ENCODE measurements around the gene SLC38A3.
"Not testable (repeated sequence)": the region's sequence is repeated elsewhere in the genome, so short reads cannot be mapped to it uniquely, and the experiment has no call there.

The SLC38A3 gene

GRCh38 chr3:50256978-50257890, 52.2 kb downstream of the SLC38A3 start:
- no peak for DNase-seq

GRCh38 chr3:50258029-50258680, 53.1 kb downstream of the SLC38A3 start:
- DNase-seq = no peak

- DNase-seq = no peak
Observed at GRCh38 chr3:50258979-50259378, 53.9 kb downstream of the SLC38A3 start.

- no peak for DNase-seq
Observed at GRCh38 chr3:50259432-50260026, 54.5 kb downstream of the SLC38A3 start.

GRCh38 chr3:50260027-50260941, 55.2 kb downstream of the SLC38A3 start:
- DNase-seq = peak; percentile 77

GRCh38 chr3:50260942-50261441, 55.9 kb downstream of the SLC38A3 start:
- no peak for DNase-seq

GRCh38 chr3:50261505-50261904, 56.4 kb downstream of the SLC38A3 start:
- DNase-seq = no peak

- DNase-seq = not testable (repeated sequence)
Observed at GRCh38 chr3:50262200-50262599, 57.1 kb downstream of the SLC38A3 start.

- no peak for DNase-seq
Observed at GRCh38 chr3:50262778-50263177, 57.7 kb downstream of the SLC38A3 start.

- DNase-seq = no peak
Observed at GRCh38 chr3:50263478-50264382, 58.7 kb downstream of the SLC38A3 start.

GRCh38 chr3:50264383-50264963, 59.4 kb downstream of the SLC38A3 start:
- DNase-seq = no peak

- no peak for DNase-seq
Observed at GRCh38 chr3:50264964-50265485, 60.0 kb downstream of the SLC38A3 start.

GRCh38 chr3:50265571-50265970, 60.5 kb downstream of the SLC38A3 start:
- DNase-seq = no peak

GRCh38 chr3:50266017-50266416, 60.9 kb downstream of the SLC38A3 start:
- no peak for DNase-seq

- no peak for DNase-seq
Observed at GRCh38 chr3:50266836-50267235, 61.8 kb downstream of the SLC38A3 start.

GRCh38 chr3:50267280-50267913, 62.3 kb downstream of the SLC38A3 start:
- DNase-seq = no peak

GRCh38 chr3:50268276-50268675, 63.2 kb downstream of the SLC38A3 start:
- no peak for DNase-seq

- no peak for DNase-seq
Observed at GRCh38 chr3:50268703-50269451, 63.8 kb downstream of the SLC38A3 start, which contains the start of gene SEMA3B. Gene SEMA3B (plus strand): TSS chr3:50269147. CDS start chr3:50269241, 94 bp downstream.

- DNase-seq = no peak
Observed at GRCh38 chr3:50269460-50269859, 64.4 kb downstream of the SLC38A3 start.
